IMR-90 (cell line): ENCODE measurements around the gene LZTFL1. TPM values are rescaled to one million over a fixed set of nuclear protein-coding genes. Genes with fewer than 3 reads are reported as not detected.

Experiments used
- ATAC-seq: fragments of 200-7000 bp; cut with Tn5 transposase; 2 replicates; pipeline ENCODE4 v1.9.1; 2020; ENCODE audit warnings: low read depth, mild to moderate bottlenecking, moderate library complexity
- BruUV-seq: library from RNA; stranded (reverse); fragments of 400-500 nt; replicated peaks from 2 replicates; lab custom pipeline; 2021; lab: Mats Ljungman, UMichigan
- CTCF ChIA-PET: fragments of 300-600 bp; formaldehyde crosslinking; extraction: SDS; loops from one replicate; lab custom pipeline; 2021; ENCODE audit warnings: antibody characterized with exemption; lab: Yijun Ruan, JAX
- POLR2A ChIA-PET: fragments of 300-600 bp; sonication (Branson Sonifier 250); formaldehyde crosslinking; loops from one replicate; lab custom pipeline; 2022; ENCODE audit warnings: antibody characterized with exemption; ENCODE audit not compliant: unreplicated experiment; lab: Charles Lee
- DNase-seq: peaks from one replicate; pipeline ENCODE4 v3.0.0; 2013
- H2AFZ ChIP-seq: replicated peaks from 2 replicates; pipeline ENCODE3; 2013; ENCODE audit warnings: low read length, mild to moderate bottlenecking; ENCODE audit not compliant: poor library complexity
- H2AK5ac ChIP-seq: 2 replicates; pipeline ENCODE4 v1.6.1; 2013; ENCODE audit warnings: low read depth, low read length, inconsistent platforms
- H2AK9ac ChIP-seq: replicated peaks from 2 replicates; pipeline ENCODE3; 2013; ENCODE audit warnings: mild to moderate bottlenecking, low read depth, low read length, moderate library complexity; ENCODE audit not compliant: poor library complexity
- H2BK120ac ChIP-seq: 2 replicates; pipeline ENCODE4 v1.6.1; 2013; ENCODE audit warnings: low read depth, low read length, inconsistent platforms
- H2BK15ac ChIP-seq: 3 replicates; pipeline ENCODE4 v1.6.1; 2013; ENCODE audit warnings: low read depth, low read length, inconsistent platforms
- H2BK20ac ChIP-seq: 2 replicates; pipeline ENCODE4 v1.6.1; 2013; ENCODE audit warnings: low read depth, mild to moderate bottlenecking, inconsistent platforms, low read length, moderate library complexity
- H2BK5ac ChIP-seq: 2 replicates; pipeline ENCODE4 v1.6.1; 2013; ENCODE audit warnings: mild to moderate bottlenecking, low read depth, low read length, inconsistent platforms; ENCODE audit not compliant: poor library complexity, severe bottlenecking
- H3K14ac ChIP-seq: replicated peaks from 2 replicates; pipeline ENCODE4 v1.6.1; 2013; ENCODE audit warnings: low read depth, low read length, inconsistent platforms
- H3K18ac ChIP-seq: 2 replicates; pipeline ENCODE4 v1.6.1; 2013; ENCODE audit warnings: low read depth, low read length, control low read depth
- H3K23ac ChIP-seq: 2 replicates; pipeline ENCODE4 v1.6.1; 2013; ENCODE audit warnings: low read depth, low read length, inconsistent platforms
- H3K27ac ChIP-seq: 2 replicates; pipeline ENCODE4 v1.5.1; 2013; ENCODE audit warnings: mild to moderate bottlenecking, control low read depth, low read length; ENCODE audit not compliant: insufficient read depth
- H3K27me3 ChIP-seq: 2 replicates; pipeline ENCODE4 v1.6.1; 2013; ENCODE audit warnings: low read length; ENCODE audit not compliant: control insufficient read depth, insufficient read depth
- H3K36me3 ChIP-seq: 2 replicates; pipeline ENCODE4 v1.6.1; 2013; ENCODE audit warnings: low read length, mixed read lengths; ENCODE audit not compliant: control insufficient read depth, insufficient read depth
- H3K4ac ChIP-seq: 2 replicates; pipeline ENCODE4 v1.6.1; 2013; ENCODE audit warnings: low read depth, low read length, inconsistent platforms
- H3K4me1 ChIP-seq: 2 replicates; pipeline ENCODE4 v1.6.1; 2013; ENCODE audit warnings: low read length, mixed read lengths; ENCODE audit not compliant: control insufficient read depth, insufficient read depth
- H3K4me2 ChIP-seq: 2 replicates; pipeline ENCODE4 v1.6.1; 2013; ENCODE audit warnings: low read depth, mild to moderate bottlenecking, control low read depth, low read length, moderate library complexity
- H3K4me3 ChIP-seq: 2 replicates; pipeline ENCODE4 v1.5.1; 2013; ENCODE audit warnings: low read depth, mild to moderate bottlenecking, control low read depth, low read length, moderate library complexity; ENCODE audit not compliant: insufficient read depth
- H3K56ac ChIP-seq: 2 replicates; pipeline ENCODE4 v1.6.1; 2013; ENCODE audit warnings: low read length, inconsistent platforms; ENCODE audit not compliant: insufficient read depth; ENCODE audit errors: extremely low read depth
- H3K79me1 ChIP-seq, 2 experiments: 2 replicates each; pipeline ENCODE4 v1.6.1; 2013; ENCODE audit warnings: low read length in 2 of 2, inconsistent platforms in 1 of 2, low read depth in 1 of 2
- H3K9ac ChIP-seq: 2 replicates; pipeline ENCODE4 v1.6.1; 2013; ENCODE audit warnings: low read depth, low read length, control low read depth
- H3K9me1 ChIP-seq: 2 replicates; pipeline ENCODE4 v1.6.1; 2013; ENCODE audit warnings: low read length, inconsistent platforms; ENCODE audit not compliant: insufficient read depth
- H3K9me3 ChIP-seq: 2 replicates; pipeline ENCODE4 v1.6.1; 2013; ENCODE audit warnings: low read length; ENCODE audit not compliant: control insufficient read depth, insufficient read depth
- H4K20me1 ChIP-seq: 2 replicates; pipeline ENCODE4 v1.6.1; 2013; ENCODE audit warnings: low read length, inconsistent platforms; ENCODE audit not compliant: insufficient read depth
- H4K5ac ChIP-seq: 2 replicates; pipeline ENCODE4 v1.6.1; 2013; ENCODE audit warnings: mild to moderate bottlenecking, low read depth, low read length, control low read depth
- H4K8ac ChIP-seq, 2 experiments: 2 replicates each; pipeline ENCODE4 v1.6.1; 2013; ENCODE audit warnings: low read depth in 2 of 2, low read length in 2 of 2, control low read depth in 1 of 2, inconsistent platforms in 1 of 2
- H4K91ac ChIP-seq: 2 replicates; pipeline ENCODE4 v1.6.1; 2013; ENCODE audit warnings: low read depth, low read length, inconsistent platforms; ENCODE audit not compliant: insufficient read depth
- BHLHE40 ChIP-seq: fragments of 150-350 bp; IDR thresholded peaks from 2 replicates; pipeline ENCODE4 v1.6.1; 2016; ENCODE audit warnings: mild to moderate bottlenecking, low read depth, low read length
- CEBPB ChIP-seq: IDR thresholded peaks from 2 replicates; pipeline ENCODE4 v1.6.1; 2012; ENCODE audit warnings: low read depth, low read length, improper control_type of control experiment
- CHD1 ChIP-seq: IDR thresholded peaks from 2 replicates; pipeline ENCODE4 v1.6.1; 2012; ENCODE audit warnings: low read depth, low read length, improper control_type of control experiment
- FOS ChIP-seq: fragments of 150-350 bp; IDR thresholded peaks from 2 replicates; pipeline ENCODE4 v1.6.1; 2016; ENCODE audit warnings: low read depth, low read length
- MAFK ChIP-seq: IDR thresholded peaks from 2 replicates; pipeline ENCODE4 v1.6.1; 2012; ENCODE audit warnings: low read depth, low read length, improper control_type of control experiment
- MAZ ChIP-seq: IDR thresholded peaks from 2 replicates; pipeline ENCODE4 v1.6.1; 2012; ENCODE audit warnings: low read depth, mild to moderate bottlenecking, low read length, improper control_type of control experiment, moderate library complexity, borderline replicate concordance
- MXI1 ChIP-seq: IDR thresholded peaks from 2 replicates; pipeline ENCODE4 v1.6.1; 2012; ENCODE audit warnings: low read depth, mild to moderate bottlenecking, low read length, moderate library complexity, borderline replicate concordance
- NFE2L2 ChIP-seq: fragments of 150-350 bp; IDR thresholded peaks from 2 replicates; pipeline ENCODE4 v1.6.1; 2016; ENCODE audit warnings: low read depth, mild to moderate bottlenecking, low read length
- POLR2A ChIP-seq: IDR thresholded peaks from 2 replicates; pipeline ENCODE4 v1.6.1; 2012; ENCODE audit warnings: mild to moderate bottlenecking, low read depth, low read length
- RAD21 ChIP-seq: IDR thresholded peaks from 2 replicates; pipeline ENCODE4 v1.6.1; 2012; ENCODE audit warnings: low read length, improper control_type of control experiment
- RCOR1 ChIP-seq: IDR thresholded peaks from 2 replicates; pipeline ENCODE4 v1.6.1; 2012; ENCODE audit warnings: mild to moderate bottlenecking, low read length, improper control_type of control experiment; ENCODE audit not compliant: insufficient replicate concordance
- RFX5 ChIP-seq: IDR thresholded peaks from 2 replicates; pipeline ENCODE4 v1.8.0; 2012; ENCODE audit warnings: low read depth, mild to moderate bottlenecking, low read length, moderate library complexity
- SMC3 ChIP-seq: fragments of 150-350 bp; IDR thresholded peaks from 2 replicates; pipeline ENCODE4 v1.6.1; 2016; ENCODE audit warnings: low read depth, mild to moderate bottlenecking, antibody characterized with exemption, low read length, moderate library complexity
- WGBS, 2 experiments: methylation state at CpG; one replicate each; pipeline versions ENCODE4 v1.1.5 to v1.1.7; 2013; ENCODE audit warnings: missing lambda C conversion rate in 2 of 2; ENCODE audit not compliant: insufficient read length in 1 of 2; ENCODE audit errors: extremely low coverage in 2 of 2; 5-methylcytosine and 5-hydroxymethylcytosine counted together
- dilution Hi-C: fragments of 300-500 bp; cut with HindIII; formaldehyde crosslinking; loops from one replicate; pipeline ENCODE4 v1.14.3; 2018; ENCODE audit warnings: low sequenced_read_pairs; ENCODE audit not compliant: unreplicated experiment
- in situ Hi-C: fragments of 300-500 bp; cut with MboI; formaldehyde crosslinking; loops from 3 replicates; pipeline ENCODE4 v1.14.3; 2019; ENCODE audit warnings: low sequenced_read_pairs, inconsistent platforms, mixed read lengths
- intact Hi-C: fragments of 100-400 bp; cut with micrococcal nuclease; formaldehyde crosslinking; loops from 2 replicates; pipeline ENCODE4 v1.10.0; 2022
- polyA plus RNA-seq, 3 experiments: library from polyadenylated mRNA; depleted of rRNA; stranded (reverse); fragments of >200 nt; gene quantifications; 2 replicates each; pipeline ENCODE4 v1.2.3, GENCODE V29; 2012; ENCODE audit warnings: low replicate concordance in 1 of 3
- total RNA-seq: library from RNA; depleted of rRNA; stranded (reverse); fragments of >200 nt; gene quantifications from 2 replicates; pipeline ENCODE4 v1.2.3, GENCODE V29; 2012
- TF ChIP-seq, protein P1 (sequence below): conservative IDR thresholded peaks from 2 replicates; pipeline ENCODE4 v1.5.1; 2012; ENCODE audit warnings: mild to moderate bottlenecking, low read depth, low read length, improper control_type of control experiment
- TF ChIP-seq, protein P2 (sequence below): fragments of 150-350 bp; IDR thresholded peaks from 2 replicates; pipeline ENCODE4 v1.6.1; 2016; ENCODE audit warnings: low read depth, mild to moderate bottlenecking, low read length, moderate library complexity, borderline replicate concordance
- TF ChIP-seq, protein P3 (sequence below): fragments of 150-350 bp; IDR thresholded peaks from 2 replicates; pipeline ENCODE4 v1.6.1; 2017; ENCODE audit warnings: mild to moderate bottlenecking, antibody characterized with exemption, low read length, low read depth

LZTFL1 gene
- total and polyA plus RNA-seq, 2 of the 4 experiments (the other 2 are of a cell fraction) = 10.3 to 10.4 TPM

DNA sequence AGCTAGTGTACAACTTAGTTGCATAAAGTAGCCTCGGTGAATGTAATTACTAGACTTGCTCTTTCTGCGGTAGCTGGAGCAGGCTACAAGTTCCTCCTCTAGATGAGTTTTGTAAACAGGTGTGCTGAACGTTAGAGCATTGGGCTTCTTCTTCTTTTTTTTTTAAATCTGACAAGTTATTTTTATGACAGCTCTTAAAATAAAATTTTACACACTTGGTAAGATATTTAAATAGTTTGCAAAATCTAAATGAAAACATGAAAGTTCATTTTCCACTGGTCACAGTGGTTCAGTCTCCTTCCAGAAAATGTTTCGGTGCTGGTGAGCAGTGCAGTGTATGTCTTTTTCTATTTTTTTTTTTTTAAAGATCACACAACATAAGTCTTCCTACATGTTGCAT is 47.4 kb upstream of the LZTFL1 start:
- Histone ChIP-seq H3K4me2 (no peak overlapping the region), H2AK9ac (no peak overlapping the region), H2BK15ac (no peak overlapping the region), H3K79me1 (no peaks in the 10 kb centered on the region), H3K23ac (no peak overlapping the region), H3K27ac (no peak overlapping the region), H3K9ac (no peak overlapping the region), H3K36me3 (no peaks in the 10 kb centered on the region), H3K56ac (no peak overlapping the region), H4K5ac (no peak overlapping the region), H3K4me3 (no peak overlapping the region), H4K20me1 (no peaks in the 10 kb centered on the region), H3K14ac (no peak overlapping the region), H3K27me3 (peaks cover 26% of the 10 kb centered on the region), H2BK120ac (no peak overlapping the region), H3K4me1 (no peaks in the 10 kb centered on the region), H4K91ac (no peak overlapping the region), H2AFZ (no peak overlapping the region), H3K9me3 (no peaks in the 10 kb centered on the region), H2AK5ac (no peak overlapping the region), H2BK20ac (no peak overlapping the region), H3K9me1 (no peaks in the 10 kb centered on the region), H3K18ac (no peak overlapping the region), H2BK5ac (no peak overlapping the region), H4K8ac (no peak overlapping the region), H3K4ac (no peak overlapping the region)
- ChIA-PET CTCF (interaction anchor here (0.7 kb wide), 1 partner anchor 21 kb away, joined by 8 read pairs; no protein-coding TSS in a partner anchor), POLR2A (no interaction called here)
- no peak for TF ChIP-seq RCOR1
- no peak for TF ChIP-seq MAFK
- TF ChIP-seq CHD1 = no peak
- TF ChIP-seq SMC3 = no peak
- no peak for TF ChIP-seq BHLHE40
- TF ChIP-seq MXI1 = no peak
- TF ChIP-seq, protein P1, sequence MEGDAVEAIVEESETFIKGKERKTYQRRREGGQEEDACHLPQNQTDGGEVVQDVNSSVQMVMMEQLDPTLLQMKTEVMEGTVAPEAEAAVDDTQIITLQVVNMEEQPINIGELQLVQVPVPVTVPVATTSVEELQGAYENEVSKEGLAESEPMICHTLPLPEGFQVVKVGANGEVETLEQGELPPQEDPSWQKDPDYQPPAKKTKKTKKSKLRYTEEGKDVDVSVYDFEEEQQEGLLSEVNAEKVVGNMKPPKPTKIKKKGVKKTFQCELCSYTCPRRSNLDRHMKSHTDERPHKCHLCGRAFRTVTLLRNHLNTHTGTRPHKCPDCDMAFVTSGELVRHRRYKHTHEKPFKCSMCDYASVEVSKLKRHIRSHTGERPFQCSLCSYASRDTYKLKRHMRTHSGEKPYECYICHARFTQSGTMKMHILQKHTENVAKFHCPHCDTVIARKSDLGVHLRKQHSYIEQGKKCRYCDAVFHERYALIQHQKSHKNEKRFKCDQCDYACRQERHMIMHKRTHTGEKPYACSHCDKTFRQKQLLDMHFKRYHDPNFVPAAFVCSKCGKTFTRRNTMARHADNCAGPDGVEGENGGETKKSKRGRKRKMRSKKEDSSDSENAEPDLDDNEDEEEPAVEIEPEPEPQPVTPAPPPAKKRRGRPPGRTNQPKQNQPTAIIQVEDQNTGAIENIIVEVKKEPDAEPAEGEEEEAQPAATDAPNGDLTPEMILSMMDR = no peak
- TF ChIP-seq, protein P2, sequence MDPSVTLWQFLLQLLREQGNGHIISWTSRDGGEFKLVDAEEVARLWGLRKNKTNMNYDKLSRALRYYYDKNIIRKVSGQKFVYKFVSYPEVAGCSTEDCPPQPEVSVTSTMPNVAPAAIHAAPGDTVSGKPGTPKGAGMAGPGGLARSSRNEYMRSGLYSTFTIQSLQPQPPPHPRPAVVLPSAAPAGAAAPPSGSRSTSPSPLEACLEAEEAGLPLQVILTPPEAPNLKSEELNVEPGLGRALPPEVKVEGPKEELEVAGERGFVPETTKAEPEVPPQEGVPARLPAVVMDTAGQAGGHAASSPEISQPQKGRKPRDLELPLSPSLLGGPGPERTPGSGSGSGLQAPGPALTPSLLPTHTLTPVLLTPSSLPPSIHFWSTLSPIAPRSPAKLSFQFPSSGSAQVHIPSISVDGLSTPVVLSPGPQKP = no peak
- no peak for TF ChIP-seq FOS
- no peak for TF ChIP-seq RAD21
- TF ChIP-seq CEBPB = no peak
- TF ChIP-seq NFE2L2 = no peak
- no peak for TF ChIP-seq POLR2A
- TF ChIP-seq, protein P3, sequence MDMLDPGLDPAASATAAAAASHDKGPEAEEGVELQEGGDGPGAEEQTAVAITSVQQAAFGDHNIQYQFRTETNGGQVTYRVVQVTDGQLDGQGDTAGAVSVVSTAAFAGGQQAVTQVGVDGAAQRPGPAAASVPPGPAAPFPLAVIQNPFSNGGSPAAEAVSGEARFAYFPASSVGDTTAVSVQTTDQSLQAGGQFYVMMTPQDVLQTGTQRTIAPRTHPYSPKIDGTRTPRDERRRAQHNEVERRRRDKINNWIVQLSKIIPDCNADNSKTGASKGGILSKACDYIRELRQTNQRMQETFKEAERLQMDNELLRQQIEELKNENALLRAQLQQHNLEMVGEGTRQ = no peak
- TF ChIP-seq MAZ = no peak
- TF ChIP-seq RFX5 = no peak
- no TSS peak for BruUV-seq
- intact Hi-C loops (no loop called here), in situ Hi-C loops (no loop called here), dilution Hi-C loops (no loop called here)
- ATAC-seq (no peak), DNase-seq (no peak)
- WGBS, 2 experiments = no CpG with 5 or more reads among the region's 4 CpGs
